Activated naive CD4-positive, alpha-beta T cell treated with anti-CD3 and anti-CD28 coated beads, Interleukin-2, amount 10 ng/mL, durations not matched to agents 7 days and 5 days (primary cell): ENCODE data around the gene LKAAEAR1.

Experiments
- CTCF ChIA-PET: fragments of 350-600 bp; sonication (Branson Sonifier 250); formaldehyde crosslinking; loops from one replicate; lab custom pipeline; 2021; ENCODE audit warnings: antibody characterized with exemption; lab: Charles Lee
- DNase-seq: peaks from one replicate; pipeline ENCODE4 v3.0.0-alpha.2; 2020
- H3K27ac Mint-ChIP-seq: one replicate; pipeline ENCODE4 v1.8.0; 2021; ENCODE audit warnings: mild to moderate bottlenecking, moderate library complexity, mixed read lengths
- H3K27me3 Mint-ChIP-seq: one replicate; pipeline ENCODE4 v1.8.0; 2021; ENCODE audit warnings: mild to moderate bottlenecking, mixed read lengths
- H3K36me3 Mint-ChIP-seq: one replicate; pipeline ENCODE4 v1.8.0; 2021; ENCODE audit warnings: mixed read lengths
- H3K4me1 Mint-ChIP-seq: one replicate; pipeline ENCODE4 v1.8.0; 2021; ENCODE audit warnings: mixed read lengths
- H3K4me3 Mint-ChIP-seq: one replicate; pipeline ENCODE4 v1.8.0; 2021; ENCODE audit warnings: mild to moderate bottlenecking, moderate library complexity, mixed read lengths
- H3K9me3 Mint-ChIP-seq: one replicate; pipeline ENCODE4 v1.8.0; 2021; ENCODE audit warnings: mixed read lengths

The LKAAEAR1 gene

DNA sequence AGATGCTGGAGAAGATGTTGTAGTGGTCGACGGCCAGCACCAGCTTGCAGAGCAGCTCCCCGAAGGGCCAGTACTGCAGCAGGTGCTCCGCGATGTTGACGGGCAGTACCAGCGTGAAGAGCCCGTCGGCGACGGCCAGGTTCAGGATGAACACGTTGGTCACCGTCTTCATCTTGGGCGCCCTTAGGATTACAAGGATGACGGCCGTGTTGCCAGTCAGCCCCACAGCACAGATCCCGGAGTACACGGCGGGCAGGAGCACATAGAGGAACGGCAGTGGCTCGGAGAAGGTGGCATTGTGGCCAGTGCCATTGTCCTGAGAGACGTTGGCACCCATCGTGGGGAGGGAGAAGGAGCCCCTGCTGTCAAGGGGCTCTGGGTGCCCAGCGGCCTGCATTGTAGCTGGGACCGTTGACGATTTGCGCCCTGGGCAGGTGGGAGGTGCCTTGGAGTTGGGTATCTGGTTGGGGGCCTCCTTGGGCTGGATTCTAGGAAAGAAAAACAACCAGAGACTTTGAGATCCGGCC, 22.3 kb upstream of the LKAAEAR1 start:
- Mint-ChIP-seq H3K36me3 (no peaks in the 10 kb centered on the region), H3K4me1 (peaks cover 4% of the 10 kb centered on the region), H3K4me3 (no peak overlapping the region), H3K27ac (peak overlapping the region; percentile 55), H3K9me3 (no peaks in the 10 kb centered on the region), H3K27me3 (peaks cover 61% of the 10 kb centered on the region)
- CTCF ChIA-PET, result interaction anchor here (1.5 kb wide), 1 partner anchor 14 kb away, joined by 6 read pairs; no protein-coding TSS in a partner anchor
- DNase-seq, result peak; percentile 13

DNA sequence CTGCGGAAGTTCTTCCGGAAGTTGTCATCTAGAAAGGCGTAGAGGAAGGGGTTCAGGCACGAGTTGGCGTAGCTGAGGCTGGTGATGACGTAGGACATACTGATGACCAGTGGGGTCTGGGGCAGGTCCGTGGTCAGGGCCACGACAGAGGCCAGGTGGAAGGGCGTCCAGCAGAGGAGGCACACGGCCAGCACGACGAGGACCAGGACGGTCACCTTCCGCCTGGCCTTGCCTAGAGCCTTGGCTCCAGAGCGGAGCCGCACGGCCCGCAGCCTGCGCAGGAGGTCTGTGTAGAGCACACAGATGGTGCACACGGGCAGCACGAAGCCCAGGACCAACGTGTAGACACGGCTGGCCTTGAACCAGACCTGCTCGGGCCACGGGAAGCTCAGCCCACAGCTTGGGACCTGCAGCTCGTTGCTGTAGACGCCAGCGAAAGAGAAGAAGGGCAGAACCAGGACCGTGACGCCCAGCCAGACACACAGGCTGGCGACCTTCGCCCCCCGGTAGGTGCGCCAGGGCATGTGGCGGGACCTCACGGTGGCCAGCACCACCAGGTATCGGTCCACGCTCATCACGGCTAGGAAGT, 21.7 kb upstream of the LKAAEAR1 start:
- CTCF ChIA-PET, result interaction anchor here (1.5 kb wide), 1 partner anchor 15 kb away, joined by 6 read pairs; no protein-coding TSS in a partner anchor

GRCh38 chr20:64104667-64105451, 20.7 kb upstream of the LKAAEAR1 start:
- H3K36me3 Mint-ChIP-seq, result no peaks in the 10 kb centered on the region
- CTCF ChIA-PET, result no interaction called here
- H3K27ac Mint-ChIP-seq, result no peak overlapping the region
- H3K4me3 Mint-ChIP-seq, result no peak overlapping the region
- no peaks in the 10 kb centered on the region for H3K9me3 Mint-ChIP-seq
- peaks cover 6% of the 10 kb centered on the region for H3K4me1 Mint-ChIP-seq
- peak; percentile 13 for DNase-seq
- peaks cover 75% of the 10 kb centered on the region for H3K27me3 Mint-ChIP-seq

More for the DNA sequence above, 21.7 kb upstream of the LKAAEAR1 start:
- peak; percentile 15 for DNase-seq
- no peak overlapping the region for H3K4me3 Mint-ChIP-seq
- H3K27me3 Mint-ChIP-seq, result peaks cover 67% of the 10 kb centered on the region
- H3K36me3 Mint-ChIP-seq, result no peaks in the 10 kb centered on the region
- peaks cover 6% of the 10 kb centered on the region for H3K4me1 Mint-ChIP-seq
- no peaks in the 10 kb centered on the region for H3K9me3 Mint-ChIP-seq
- H3K27ac Mint-ChIP-seq, result no peak overlapping the region

- Mint-ChIP-seq H3K9me3 (no peaks in the 10 kb centered on the region), H3K36me3 (no peaks in the 10 kb centered on the region), H3K4me1 (peaks cover 6% of the 10 kb centered on the region), H3K4me3 (no peak overlapping the region), H3K27me3 (peaks cover 74% of the 10 kb centered on the region), H3K27ac (no peak overlapping the region)
- peak; percentile 19 for DNase-seq
- CTCF ChIA-PET, result no interaction called here
Observed at GRCh38 chr20:64103871-64104666, 19.9 kb upstream of the LKAAEAR1 start.

DNA sequence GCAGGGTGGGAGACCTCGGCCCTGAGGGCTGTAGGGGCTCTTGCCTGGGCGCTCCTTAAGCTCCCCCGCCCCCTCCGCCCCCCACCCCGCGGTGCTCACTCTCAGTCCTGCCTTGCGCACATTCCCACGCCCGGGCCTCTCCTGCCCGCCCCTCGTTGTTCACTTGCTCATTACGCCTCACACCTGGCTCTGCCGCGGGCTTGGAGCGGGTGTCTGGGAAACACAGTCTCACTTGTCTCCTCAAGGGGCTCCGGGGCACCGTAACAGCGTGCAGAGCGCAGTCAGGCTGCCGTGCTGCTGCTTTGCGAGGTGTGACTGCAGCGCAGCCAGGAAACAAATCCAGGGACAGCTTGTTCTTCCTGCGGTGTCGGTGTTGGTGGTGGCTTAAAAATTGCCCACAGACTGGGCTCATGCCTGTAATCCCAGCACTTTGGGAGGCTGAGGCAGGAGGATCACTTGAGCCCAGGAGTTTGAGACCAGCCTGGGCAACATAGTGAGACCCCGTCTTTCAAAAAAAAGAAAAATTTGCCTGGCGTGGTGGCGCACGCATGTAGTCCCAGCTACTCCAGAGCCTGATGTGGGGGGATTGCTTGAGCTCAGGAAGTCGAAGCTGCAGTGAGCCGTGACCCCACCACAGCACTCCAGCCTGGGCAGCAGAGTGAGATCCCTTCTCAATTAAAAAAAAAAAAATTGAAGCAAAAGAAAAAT, 18.6 kb upstream of the LKAAEAR1 start:
- Mint-ChIP-seq H3K4me1 (peaks cover 6% of the 10 kb centered on the region), H3K36me3 (no peaks in the 10 kb centered on the region), H3K27ac (no peak overlapping the region), H3K9me3 (no peaks in the 10 kb centered on the region), H3K4me3 (peak overlapping the region; percentile 31), H3K27me3 (peaks cover 64% of the 10 kb centered on the region)
- peak; percentile 18 for DNase-seq
- CTCF ChIA-PET, result interaction anchor here (0.8 kb wide), 1 partner anchor 17 kb away, joined by 4 read pairs; no protein-coding TSS in a partner anchor

- peak; percentile 77 for DNase-seq
- Mint-ChIP-seq H3K9me3 (no peaks in the 10 kb centered on the region), H3K4me1 (peaks cover 6% of the 10 kb centered on the region), H3K27ac (no peak overlapping the region), H3K4me3 (no peak overlapping the region), H3K36me3 (no peaks in the 10 kb centered on the region), H3K27me3 (peaks cover 62% of the 10 kb centered on the region)
- CTCF ChIA-PET, result interaction anchor here (0.8 to 1.3 kb wide), 4 partner anchors 8 to 18 kb away, joined by 4 to 13 read pairs (median 6); partner anchors contain the start of gene LKAAEAR1
Observed at GRCh38 chr20:64101731-64102621, 17.8 kb upstream of the LKAAEAR1 start.

DNA sequence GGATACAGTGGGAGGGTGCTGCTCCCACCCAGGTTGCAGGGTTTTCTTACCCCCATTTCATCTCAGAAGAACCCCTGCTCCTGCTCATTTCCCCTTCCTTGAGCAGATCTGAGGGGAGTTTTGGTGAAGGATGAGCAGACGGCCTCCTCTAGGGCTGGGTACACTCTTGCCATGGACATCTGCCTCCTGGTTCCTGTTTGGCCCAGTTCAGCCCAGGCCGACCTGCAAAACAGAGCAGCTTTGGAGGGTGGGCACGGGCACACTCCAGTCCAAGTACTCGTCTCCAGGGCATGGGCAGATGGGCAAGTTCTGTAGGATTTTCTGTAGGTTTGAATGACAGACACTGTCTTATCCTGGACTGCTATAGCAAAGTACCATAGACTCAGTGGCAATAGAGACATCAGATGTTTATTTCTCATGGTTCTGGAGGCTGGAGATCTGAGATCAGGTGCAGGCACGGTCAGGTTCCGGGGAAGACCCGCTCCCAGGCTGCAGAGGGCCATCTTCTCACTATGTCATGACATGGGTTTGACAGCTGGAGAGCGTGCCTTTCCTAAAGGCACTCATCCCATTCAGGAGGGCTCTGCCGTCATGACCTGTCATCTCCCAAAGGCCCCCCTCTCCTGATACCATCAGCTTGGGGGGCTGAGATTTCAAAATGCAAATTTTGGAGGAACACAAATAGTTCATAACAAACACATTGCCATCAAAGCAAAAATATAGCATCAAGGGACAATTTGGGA, 16.9 kb upstream of the LKAAEAR1 start:
- peaks cover 55% of the 10 kb centered on the region for H3K27me3 Mint-ChIP-seq
- H3K4me3 Mint-ChIP-seq, result no peak overlapping the region
- H3K27ac Mint-ChIP-seq, result no peak overlapping the region

DNA sequence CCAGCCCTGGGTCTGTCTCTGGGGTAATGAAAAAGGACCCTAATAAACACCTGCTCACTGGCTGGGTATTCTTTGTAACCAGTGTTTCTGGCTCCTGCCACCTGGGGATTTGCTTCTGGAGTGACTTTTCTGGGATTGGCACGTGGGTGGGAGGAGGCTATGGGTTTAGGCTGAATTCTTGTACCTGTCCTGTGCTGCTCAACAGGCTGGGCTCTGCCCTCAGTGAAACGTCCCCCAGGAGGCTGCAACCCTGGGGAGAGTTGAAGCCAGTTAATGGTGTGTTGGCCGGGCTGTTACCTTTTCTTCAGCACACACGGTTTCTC, 16.3 kb upstream of the LKAAEAR1 start:
- Mint-ChIP-seq H3K27ac (no peak overlapping the region), H3K4me3 (no peak overlapping the region), H3K9me3 (peaks cover 3% of the 10 kb centered on the region), H3K27me3 (peaks cover 55% of the 10 kb centered on the region), H3K4me1 (peaks cover 6% of the 10 kb centered on the region), H3K36me3 (no peaks in the 10 kb centered on the region)
- no peak for DNase-seq
- CTCF ChIA-PET, result no interaction called here

More for the DNA sequence above, 16.9 kb upstream of the LKAAEAR1 start:
- CTCF ChIA-PET, result interaction anchor here (1.1 to 1.3 kb wide), 3 partner anchors 9 to 19 kb away, joined by 6 to 13 read pairs (median 6); partner anchors contain the start of gene LKAAEAR1
- Mint-ChIP-seq H3K9me3 (peaks cover 3% of the 10 kb centered on the region), H3K4me1 (peaks cover 6% of the 10 kb centered on the region), H3K36me3 (no peaks in the 10 kb centered on the region)
- no peak for DNase-seq

- Mint-ChIP-seq H3K27ac (no peak overlapping the region), H3K4me1 (peaks cover 6% of the 10 kb centered on the region), H3K36me3 (no peaks in the 10 kb centered on the region), H3K4me3 (no peak overlapping the region), H3K27me3 (peaks cover 54% of the 10 kb centered on the region), H3K9me3 (peaks cover 3% of the 10 kb centered on the region)
- no peak for DNase-seq
- CTCF ChIA-PET, result interaction anchor here (1.4 kb wide), 1 partner anchor 20 kb away, joined by 6 read pairs; no protein-coding TSS in a partner anchor
Observed at GRCh38 chr20:64099880-64100565, 15.8 kb upstream of the LKAAEAR1 start.

- CTCF ChIA-PET, result interaction anchor here (1.4 kb wide), 1 partner anchor 21 kb away, joined by 6 read pairs; no protein-coding TSS in a partner anchor
- no peak overlapping the region for H3K27ac Mint-ChIP-seq
Observed at GRCh38 chr20:64099086-64099786, 15.0 kb upstream of the LKAAEAR1 start.

DNA sequence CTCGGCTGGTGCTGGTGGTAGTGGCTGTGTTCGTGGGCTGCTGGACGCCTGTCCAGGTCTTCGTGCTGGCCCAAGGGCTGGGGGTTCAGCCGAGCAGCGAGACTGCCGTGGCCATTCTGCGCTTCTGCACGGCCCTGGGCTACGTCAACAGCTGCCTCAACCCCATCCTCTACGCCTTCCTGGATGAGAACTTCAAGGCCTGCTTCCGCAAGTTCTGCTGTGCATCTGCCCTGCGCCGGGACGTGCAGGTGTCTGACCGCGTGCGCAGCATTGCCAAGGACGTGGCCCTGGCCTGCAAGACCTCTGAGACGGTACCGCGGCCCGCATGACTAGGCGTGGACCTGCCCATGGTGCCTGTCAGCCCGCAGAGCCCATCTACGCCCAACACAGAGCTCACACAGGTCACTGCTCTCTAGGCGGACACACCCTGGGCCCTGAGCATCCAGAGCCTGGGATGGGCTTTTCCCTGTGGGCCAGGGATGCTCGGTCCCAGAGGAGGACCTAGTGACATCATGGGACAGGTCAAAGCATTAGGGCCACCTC, 14.3 kb upstream of the LKAAEAR1 start:
- CTCF ChIA-PET, result no interaction called here
- no peak for DNase-seq
- H3K4me1 Mint-ChIP-seq, result peaks cover 6% of the 10 kb centered on the region
- peaks cover 3% of the 10 kb centered on the region for H3K9me3 Mint-ChIP-seq
- H3K27me3 Mint-ChIP-seq, result peaks cover 39% of the 10 kb centered on the region
- H3K4me3 Mint-ChIP-seq, result no peak overlapping the region
- H3K36me3 Mint-ChIP-seq, result no peaks in the 10 kb centered on the region
- no peak overlapping the region for H3K27ac Mint-ChIP-seq

More at GRCh38 chr20:64099086-64099786, 15.0 kb upstream of the LKAAEAR1 start:
- H3K27me3 Mint-ChIP-seq, result peaks cover 46% of the 10 kb centered on the region
- no peaks in the 10 kb centered on the region for H3K36me3 Mint-ChIP-seq
- peaks cover 6% of the 10 kb centered on the region for H3K4me1 Mint-ChIP-seq
- no peak for DNase-seq
- H3K9me3 Mint-ChIP-seq, result peaks cover 3% of the 10 kb centered on the region
- H3K4me3 Mint-ChIP-seq, result no peak overlapping the region
